22Rv1 (cell line): ENCODE measurements around the gene IL32.

Experiments
- CTCF ChIP-seq: fragments of 450-650 bp; IDR thresholded peaks from 2 replicates; pipeline ENCODE4 v1.5.1; 2017; ENCODE audit warnings: mild to moderate bottlenecking
- ZFX ChIP-seq: fragments of 450-650 bp; IDR thresholded peaks from 2 replicates; pipeline ENCODE4 v1.6.1; 2017; ENCODE audit warnings: antibody characterized with exemption, borderline replicate concordance

GRCh38 chr16:3068487-3068886 is 3.0 kb downstream of the IL32 start:
- TF ChIP-seq CTCF (no peak), ZFX (no peak)
